Activated T-helper 1 cell treated with anti-CD3 and anti-CD28 coated beads, Interleukin-2, amount 50 U/mL, for 16 hours (primary cell): Measurements from ENCODE around the gene ANAPC4.
"Not testable (repeated sequence)": the region's sequence is repeated elsewhere in the genome, so short reads cannot be mapped to it uniquely, and the experiment has no call there.

Experiments used
- DNase-seq, 2 donors: peaks; one replicate each; pipeline ENCODE4 v3.0.0-alpha.2; 2020; ENCODE audit warnings: low read depth in 1 of 2, low spot score in 1 of 2

ANAPC4 gene, protein sequence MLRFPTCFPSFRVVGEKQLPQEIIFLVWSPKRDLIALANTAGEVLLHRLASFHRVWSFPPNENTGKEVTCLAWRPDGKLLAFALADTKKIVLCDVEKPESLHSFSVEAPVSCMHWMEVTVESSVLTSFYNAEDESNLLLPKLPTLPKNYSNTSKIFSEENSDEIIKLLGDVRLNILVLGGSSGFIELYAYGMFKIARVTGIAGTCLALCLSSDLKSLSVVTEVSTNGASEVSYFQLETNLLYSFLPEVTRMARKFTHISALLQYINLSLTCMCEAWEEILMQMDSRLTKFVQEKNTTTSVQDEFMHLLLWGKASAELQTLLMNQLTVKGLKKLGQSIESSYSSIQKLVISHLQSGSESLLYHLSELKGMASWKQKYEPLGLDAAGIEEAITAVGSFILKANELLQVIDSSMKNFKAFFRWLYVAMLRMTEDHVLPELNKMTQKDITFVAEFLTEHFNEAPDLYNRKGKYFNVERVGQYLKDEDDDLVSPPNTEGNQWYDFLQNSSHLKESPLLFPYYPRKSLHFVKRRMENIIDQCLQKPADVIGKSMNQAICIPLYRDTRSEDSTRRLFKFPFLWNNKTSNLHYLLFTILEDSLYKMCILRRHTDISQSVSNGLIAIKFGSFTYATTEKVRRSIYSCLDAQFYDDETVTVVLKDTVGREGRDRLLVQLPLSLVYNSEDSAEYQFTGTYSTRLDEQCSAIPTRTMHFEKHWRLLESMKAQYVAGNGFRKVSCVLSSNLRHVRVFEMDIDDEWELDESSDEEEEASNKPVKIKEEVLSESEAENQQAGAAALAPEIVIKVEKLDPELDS

DNA sequence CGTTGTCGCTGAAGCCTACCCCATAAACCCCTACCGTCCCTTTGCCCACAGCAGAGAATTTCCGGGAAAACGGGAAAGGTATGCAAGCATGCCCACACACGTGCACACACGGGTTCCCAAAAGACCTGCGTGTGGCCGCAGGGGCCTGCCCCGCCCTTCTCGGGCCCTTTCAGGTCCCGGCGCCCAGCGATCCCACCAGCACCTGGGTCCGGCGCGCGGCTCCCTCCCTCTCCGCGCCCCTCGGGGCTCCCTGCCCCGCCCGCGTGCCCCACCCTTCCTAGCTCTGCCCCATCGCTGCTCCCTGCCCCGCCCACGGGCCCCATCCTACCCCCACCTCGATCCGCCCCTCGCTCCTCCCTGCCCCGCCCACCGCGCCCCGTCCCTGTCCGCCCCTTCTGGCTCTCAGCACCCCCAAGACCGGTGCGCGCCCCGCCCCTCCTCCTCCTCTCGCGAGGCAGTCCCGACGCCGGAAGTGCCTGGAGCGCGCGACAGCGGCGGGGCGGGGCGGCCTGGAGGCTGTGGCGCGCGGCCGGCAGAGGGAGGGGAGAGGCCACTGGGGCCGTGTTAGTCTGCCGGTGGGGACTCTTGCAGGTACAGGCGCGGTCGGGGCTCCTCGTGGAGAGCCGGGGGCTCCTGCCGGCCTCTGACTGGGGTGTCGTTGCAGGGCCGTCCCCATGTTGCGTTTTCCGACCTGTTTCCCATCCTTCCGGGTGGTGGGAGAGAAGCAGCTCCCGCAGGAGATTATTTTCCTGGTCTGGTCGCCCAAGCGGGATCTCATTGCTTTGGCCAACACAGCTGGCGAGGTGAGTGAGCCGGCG, at the start of gene ANAPC4:
Gene ANAPC4, plus strand, starts transcription at position 510 of the 818 bp plus-strand sequence. Its CDS starts 165 bp downstream, at position 675.
- peak; percentile 97 to 98 for DNase-seq

DNA sequence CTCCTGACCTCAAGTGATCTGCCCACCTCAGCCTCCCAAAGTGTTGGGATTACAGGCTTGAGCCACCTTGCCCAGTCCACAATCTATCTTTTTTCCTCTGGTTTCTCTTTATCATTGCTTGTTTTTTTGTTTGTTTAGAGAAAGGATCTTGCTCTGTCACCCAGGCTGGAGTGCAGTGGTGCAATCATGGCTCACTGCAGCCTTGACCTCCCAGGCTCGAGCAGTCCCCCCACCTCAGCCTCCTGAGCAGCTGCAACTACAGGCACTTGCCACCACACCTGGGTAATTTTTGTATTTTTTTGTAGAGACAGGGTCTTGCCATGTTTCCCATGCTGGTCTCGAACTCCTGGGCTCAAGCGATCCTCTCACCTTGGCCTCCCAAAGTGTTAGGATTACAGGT, 48.6 kb upstream of the ANAPC4 start:
- DNase-seq: not testable (repeated sequence)

DNA sequence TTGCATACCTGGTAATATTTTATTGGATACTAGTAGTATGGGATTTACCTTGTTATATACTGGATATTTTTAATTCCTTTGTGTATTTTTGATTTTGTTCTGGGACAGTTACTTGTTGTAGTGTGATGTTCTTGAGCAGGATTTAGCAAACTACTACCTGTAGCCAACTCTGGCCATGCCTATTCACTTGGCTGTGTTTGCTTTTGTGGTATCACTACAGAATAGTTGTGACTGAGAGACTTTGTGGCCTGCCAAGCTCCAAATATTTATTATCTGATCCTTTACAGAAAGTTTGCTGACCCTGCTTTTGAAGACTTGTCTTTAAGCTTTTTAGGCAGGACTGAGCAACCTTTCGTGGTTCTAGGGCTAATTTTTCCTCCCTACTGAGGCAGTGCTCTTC, 46.7 kb upstream of the ANAPC4 start:
- no peak for DNase-seq

DNA sequence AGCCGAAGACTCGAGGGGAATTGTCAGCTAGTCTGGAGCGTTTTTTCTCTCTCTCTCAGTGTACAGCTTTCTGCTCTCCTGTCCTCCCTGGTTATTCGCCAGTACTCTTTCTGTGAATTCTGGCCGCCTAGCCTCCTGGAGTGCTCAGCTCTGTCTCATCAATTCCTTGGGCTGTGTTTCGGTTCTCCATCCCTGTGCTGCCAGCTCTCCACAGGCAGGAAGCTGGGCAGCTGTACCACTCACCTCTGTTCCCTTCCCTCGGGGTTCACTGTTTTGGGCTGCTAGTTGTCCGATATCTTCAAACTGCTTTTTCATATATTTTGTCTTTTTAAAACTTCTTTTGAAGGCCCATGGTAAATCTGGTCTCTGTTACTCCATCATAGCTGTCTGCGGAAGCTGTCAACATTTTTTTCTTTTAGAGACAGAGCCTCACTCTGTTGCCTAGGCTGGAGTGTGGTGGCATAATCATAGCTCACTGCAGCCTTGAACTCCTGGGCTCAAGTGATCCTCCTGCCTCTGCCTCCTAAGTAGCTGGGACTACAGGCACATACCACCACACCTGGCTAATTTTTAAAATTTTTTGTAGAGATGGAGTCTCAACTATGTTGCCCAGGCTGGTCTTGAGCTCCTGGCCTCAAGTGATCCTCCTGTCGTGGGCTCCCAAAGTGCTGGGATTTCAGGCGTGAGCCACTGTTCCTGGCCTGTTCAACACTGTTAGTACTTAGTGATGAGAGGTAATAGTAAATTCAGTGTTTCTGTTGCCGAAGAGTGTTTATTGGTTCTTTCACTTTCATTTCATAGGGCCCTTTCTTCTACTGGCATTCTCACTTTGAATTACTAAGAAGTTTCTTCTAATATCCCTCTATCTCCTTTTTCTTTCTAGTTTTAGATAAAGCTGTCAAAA, 45.9 kb upstream of the ANAPC4 start:
- no peak for DNase-seq

DNA sequence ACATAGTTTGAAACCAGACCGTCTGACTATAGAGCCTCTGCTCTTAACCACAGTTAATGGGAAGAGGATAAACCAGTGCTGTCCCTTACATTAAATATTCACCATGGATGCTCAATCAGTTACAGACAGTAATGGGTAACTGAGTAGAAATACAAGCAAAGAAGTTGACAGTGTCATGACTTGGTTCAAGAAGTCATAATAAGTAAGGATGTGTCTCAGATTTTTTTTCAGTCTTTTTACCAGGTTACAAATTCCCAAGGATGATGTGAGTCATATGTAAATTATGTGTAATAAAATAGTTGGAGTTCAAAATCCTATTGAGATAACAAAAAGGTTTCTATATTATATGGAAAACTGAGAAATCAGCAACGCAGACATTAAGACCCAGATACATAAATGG, 33.4 kb upstream of the ANAPC4 start:
- DNase-seq: no peak

DNA sequence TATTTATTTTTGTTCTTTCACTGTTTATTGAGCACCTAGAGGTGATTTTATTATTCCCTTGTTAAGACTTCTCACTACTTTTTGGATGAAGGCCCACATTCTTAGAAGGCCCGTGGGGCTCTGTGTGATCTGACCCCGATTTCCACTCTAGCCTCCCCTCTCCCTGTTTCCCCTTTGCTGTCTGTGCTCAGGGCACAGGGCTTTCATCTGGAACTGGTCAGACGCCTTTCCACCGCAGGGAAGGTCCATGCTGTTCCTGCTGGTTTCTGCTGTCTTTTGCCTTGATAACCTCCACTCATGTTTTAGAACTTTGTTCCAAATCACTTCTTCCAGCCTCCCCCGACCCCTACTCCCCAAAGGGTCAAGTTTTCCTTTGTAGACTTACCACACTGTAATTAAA, 31.3 kb upstream of the ANAPC4 start:
- no peak for DNase-seq

DNA sequence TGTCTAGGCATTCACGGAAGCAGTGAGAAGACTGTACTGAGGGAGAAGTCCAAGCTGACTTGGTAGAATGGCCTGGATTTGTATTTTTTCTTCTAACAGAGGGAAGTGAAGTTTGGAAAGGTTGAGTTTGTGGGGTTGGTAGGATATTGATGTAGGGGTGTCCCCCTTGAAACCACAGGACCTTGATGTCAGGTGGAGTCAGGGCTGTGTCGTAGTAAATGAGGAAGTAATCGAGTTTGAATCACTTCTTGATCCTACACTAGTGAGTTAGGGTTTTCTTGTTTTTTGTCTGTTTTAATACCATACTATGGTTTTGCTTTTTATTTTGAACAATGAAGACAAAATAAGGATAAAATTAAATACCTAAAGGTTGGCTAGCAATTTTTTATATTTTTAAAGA, 30.1 kb upstream of the ANAPC4 start:
- no peak for DNase-seq

DNA sequence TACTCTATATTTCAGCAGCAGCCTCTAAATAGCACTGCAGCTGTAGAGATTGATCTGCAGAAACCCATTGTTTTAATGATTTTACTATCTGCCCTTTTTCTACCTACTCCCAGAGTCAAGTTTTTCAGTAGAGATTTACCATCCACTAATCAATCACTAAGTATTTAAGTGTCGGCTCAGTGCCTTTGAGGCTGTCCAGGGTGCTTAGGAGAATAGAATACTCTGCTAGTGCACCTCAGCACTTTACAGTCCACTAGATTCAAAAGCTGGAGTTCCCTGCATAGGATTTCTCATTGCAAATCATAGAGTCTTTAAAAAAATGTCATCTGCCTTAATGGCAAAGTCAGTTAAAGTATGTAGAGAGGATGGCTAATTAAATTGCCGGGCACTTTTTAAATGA, 29.6 kb upstream of the ANAPC4 start:
- DNase-seq: no peak

DNA sequence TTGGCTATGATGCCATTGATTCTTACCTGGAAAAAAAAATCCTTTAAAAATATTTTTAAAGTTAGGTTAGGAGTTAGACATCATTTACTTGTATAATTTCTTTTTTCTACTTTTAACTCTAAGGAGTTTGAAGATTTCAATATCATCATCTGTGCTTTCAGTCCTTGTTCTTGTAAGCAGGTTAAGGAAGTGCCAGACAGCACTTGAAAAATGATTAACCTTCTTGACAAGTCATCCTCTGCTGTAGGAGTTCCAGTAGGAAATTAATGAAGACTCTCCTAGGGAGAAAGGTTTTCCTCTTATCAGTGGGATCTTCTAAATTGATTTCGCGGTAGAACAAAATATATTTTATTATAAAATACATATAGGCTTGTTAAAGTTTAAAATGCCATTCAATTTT, 29.1 kb upstream of the ANAPC4 start:
- no peak for DNase-seq

DNA sequence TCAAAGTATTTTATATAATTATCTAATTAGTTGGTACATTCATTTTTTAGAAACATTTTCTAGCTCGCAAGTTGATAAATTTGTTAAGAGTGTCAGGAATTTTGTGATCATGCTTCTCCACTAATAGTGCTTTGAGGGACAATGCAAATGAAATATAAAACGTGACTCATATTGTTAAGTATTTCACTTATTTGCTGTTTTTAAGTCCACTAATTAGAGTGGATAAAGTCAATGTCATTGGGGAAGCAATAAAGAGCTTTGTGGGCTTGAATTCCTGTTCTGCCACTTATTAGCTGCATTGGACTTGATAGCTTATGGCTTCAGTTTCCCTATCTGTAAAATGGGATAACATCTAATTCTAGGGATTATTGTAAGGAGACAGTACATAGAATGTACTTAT, 26.5 kb upstream of the ANAPC4 start:
- no peak for DNase-seq

DNA sequence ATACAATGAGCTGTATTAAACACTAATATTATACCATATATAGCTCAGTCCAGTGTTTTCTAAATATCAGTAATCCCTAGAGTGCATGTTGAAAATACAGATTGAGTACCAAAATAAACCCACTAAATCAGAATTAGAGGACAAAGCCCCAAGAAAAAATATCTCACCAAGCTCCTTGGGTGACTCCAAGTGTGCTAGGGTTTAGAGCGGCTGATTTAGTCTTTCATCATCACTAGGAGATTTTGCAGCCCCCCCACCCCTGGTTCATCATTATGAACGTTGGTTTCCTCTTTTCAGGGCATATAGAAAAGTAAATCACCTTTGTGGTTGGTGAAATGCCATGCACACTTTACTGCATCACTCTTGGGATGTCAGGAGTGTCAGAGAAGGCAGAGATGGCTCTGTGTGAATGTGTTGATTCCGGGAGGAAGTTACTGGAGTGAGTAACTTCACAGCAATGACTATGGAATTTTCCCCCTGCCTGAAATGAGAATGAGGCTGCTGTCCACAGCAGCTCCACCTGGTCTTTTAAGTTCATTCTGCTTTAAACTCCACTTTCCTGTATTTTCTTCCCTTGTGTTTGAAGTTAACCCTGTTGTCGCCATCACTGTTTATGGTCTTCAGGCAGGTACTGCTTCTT, 25.2 kb upstream of the ANAPC4 start:
- no peak for DNase-seq

DNA sequence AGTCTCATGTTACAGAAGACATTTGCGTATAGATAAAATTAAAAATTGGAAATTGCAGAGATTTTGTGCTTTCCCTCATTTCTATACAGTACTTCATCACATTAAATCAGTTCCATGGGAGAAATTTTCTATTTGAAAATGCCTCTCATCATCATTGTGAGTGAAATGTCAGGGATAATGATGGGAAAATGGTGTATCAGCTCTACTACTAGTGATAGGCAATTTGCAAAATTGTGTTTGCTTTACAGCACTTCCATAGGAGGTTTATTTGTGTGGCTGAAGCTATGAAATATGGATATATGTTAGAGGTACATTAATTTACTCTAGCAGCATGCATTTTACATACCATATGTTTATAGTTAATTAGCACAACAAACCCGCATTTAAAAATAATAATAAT, 21.0 kb upstream of the ANAPC4 start:
- DNase-seq: no peak

DNA sequence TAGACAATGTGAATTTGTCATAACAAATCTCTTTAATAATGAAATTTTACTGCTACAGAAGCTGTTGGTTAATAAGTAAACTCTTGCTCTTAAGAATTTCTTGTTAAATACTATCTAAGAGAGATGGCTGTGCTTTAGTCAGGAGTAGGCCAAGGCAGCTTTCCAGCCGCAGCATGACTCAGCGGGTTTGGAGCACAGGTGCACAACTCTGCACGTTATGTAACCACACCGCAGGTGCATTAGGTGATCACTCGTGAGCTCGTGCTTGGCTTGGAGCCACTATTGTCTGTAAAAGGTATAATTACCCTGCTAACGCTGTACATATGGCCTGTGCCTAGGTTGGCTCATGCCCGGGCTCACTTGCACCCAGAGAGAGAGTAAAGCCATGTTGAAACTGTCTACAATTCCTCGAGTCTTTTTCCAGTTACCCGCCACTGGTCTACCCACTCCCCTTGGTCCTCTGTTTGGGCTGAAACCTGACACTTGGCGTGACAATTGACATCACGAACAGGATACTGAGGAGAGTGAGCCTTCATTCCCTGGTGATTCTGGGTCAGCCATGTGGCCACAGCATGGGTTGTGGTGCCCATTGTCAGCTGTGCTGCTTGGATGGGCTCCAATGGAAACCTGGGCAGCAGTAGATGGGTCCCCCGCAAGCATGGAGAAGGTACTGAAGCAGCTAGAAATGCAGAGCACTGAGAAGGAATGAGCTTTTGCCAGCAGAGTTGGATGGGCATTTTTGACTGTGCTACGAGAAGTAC, 18.4 kb upstream of the ANAPC4 start:
- no peak for DNase-seq

DNA sequence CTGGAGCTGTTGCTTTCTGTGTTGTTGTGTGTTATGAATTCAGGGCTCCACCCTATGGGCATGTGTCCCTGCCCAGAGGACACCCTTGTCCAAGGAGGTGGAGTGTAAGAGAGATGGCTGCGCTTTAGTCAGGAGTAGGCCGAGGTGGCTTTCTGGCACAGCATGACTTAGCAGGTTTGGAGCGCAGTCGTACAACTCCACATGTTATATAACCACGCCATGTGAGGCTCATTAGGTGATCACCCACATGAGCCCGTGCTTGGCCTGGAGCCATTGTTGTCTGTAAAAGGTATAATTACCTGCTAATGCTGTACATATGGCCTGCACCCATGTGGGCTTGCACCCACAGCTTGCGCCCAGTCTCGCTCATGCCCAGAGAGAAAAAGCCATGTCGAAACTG, 15.8 kb upstream of the ANAPC4 start:
- no peak for DNase-seq

DNA sequence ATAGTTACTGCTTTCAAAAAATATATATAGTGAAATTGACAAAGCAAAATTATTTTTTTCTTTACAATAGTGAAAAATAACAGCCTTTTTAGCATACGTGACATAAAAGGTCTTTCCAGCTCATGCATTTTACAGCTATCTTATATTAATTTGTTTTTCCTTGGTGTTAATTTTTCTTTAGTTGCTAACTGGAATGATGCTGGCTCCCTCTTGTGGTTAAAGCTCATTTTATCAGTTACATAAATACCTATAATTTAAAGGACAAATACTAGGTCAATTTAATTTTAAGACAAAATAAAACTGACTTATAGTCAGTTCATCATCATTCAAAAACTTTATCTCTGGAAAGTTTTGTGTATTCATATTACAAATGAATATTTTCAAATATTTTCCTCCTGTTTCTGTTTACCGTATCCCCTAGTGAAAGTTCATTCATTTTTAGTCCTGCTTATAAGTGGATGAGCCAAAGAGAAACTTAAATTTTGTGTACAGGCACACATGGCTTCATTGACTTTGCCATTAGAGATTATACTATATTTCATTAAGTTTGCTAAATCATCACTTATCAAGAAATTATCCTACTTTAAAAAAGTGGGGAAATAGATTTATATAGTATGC, 9.9 kb upstream of the ANAPC4 start:
- no peak for DNase-seq

DNA sequence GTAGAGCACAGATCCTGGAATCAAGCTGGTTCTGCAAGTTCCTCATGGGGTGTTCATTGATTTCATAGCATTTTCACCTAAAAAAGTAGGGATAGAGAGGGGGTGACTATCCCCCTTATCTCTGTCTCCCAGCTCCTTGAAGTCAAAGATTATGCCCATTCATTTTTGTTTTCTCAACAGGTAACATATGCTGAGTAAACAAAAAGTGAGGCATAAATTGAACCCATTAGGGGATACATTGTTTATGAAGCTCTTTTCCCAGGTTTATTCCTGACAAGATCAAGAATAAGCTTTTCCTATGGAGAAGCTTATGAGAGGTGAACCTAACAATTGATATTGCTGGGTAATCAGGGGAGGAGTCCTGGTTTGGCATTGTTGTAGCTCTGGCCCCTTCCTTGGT, 9.2 kb upstream of the ANAPC4 start:
- DNase-seq: no peak

DNA sequence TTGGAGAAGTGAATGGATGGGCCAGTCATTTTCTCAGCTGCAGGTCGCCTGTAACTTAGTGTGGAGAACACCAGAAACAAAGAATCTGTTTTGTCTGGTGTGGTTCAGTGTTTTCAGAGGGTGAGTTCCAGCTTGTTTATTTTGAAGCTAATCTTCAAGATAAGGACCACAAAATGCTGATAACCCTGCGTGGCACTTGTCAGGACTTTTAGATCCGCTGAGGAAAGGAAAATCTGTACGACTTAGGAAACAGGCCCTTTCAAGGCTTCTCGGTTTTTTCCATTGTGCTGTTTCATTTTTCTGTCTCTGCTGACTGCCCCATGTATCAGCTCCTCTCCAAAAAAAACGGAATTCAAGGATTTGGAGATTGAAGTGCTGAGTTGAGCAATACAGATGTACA, 8.7 kb upstream of the ANAPC4 start:
- DNase-seq: no peak

DNA sequence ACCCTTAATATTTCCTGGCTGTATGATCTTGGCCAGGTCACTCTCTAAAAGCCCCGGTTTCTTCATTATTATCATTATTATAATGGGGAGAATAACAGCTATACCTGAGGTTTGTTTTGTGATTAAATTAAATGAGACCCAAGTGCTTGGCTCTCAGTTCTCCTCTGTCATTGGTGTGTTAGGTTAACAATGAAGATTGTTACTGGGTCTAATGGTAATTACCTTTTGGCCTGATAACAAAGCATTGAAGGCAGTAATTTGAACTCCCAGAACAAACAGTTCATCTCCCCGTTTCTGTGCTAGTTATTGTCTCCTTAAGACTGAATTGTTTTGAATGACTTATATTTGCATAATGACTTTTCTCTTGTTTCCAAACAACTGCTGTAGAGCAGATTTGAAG, 6.8 kb upstream of the ANAPC4 start:
- DNase-seq: no peak

DNA sequence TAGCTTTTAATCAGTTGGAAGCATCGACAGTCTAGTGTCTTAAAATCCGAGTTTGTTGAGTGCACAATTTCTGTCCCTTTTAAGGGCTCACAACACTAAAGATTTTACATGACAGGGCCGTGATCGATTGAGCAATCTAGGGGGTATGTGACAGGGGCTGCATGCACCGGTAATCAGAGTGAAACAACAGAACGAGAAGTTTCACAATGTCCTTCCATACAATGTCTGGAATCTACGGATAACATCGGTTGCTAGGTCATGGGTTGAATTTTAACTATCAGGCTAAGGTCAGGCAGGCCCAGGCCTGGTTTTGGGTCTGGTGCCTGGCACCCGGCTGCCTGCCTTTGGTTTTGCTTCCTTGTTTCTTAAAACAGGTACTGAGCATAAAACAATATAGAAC, 4.5 kb upstream of the ANAPC4 start:
- DNase-seq: not testable (repeated sequence)
